GM12878 (cell line): ENCODE results near the gene ADAMTS17. TPM values are rescaled to one million over a fixed set of nuclear protein-coding genes. Genes with fewer than 3 reads are reported as not detected.

ENCODE experiments used
- ATAC-seq: fragments of 200-7000 bp; cut with Tn5 transposase; 3 replicates; pipeline ENCODE4 v1.9.1; 2020; ENCODE audit warnings: mild to moderate bottlenecking, moderate library complexity
- BruUV-seq: library from RNA; stranded (reverse); fragments of 400-500 nt; replicated peaks from 2 replicates; lab custom pipeline; 2021; lab: Mats Ljungman, UMichigan
- CTCF ChIA-PET: fragments of 300-600 bp; sonication (Branson Sonifier 250); formaldehyde crosslinking; extraction: SDS; loops from one replicate; lab custom pipeline; 2021; ENCODE audit warnings: inconsistent platforms; lab: Yijun Ruan, JAX
- POLR2A ChIA-PET: fragments of 350-600 bp; formaldehyde crosslinking; extraction: SDS; loops from one replicate; lab custom pipeline; 2021; ENCODE audit warnings: inconsistent platforms; lab: Charles Lee
- RAD21 ChIA-PET: fragments of 300-600 bp; sonication (Branson Sonifier 250); formaldehyde crosslinking; loops from one replicate; lab custom pipeline; 2023; ENCODE audit warnings: antibody characterized with exemption; ENCODE audit not compliant: unreplicated experiment; lab: Charles Lee
- SMC1A ChIA-PET: fragments of 300-600 bp; sonication (Branson Sonifier 250); formaldehyde crosslinking; loops from one replicate; lab custom pipeline; 2023; ENCODE audit not compliant: unreplicated experiment, uncharacterized antibody; lab: Charles Lee
- DNase-seq: peaks from one replicate; pipeline ENCODE4 v3.0.0-alpha.2; 2011; ENCODE audit warnings: low read depth, low spot score
- FAIRE-seq: peaks from 3 replicates; lab custom pipeline; 2011; peaks lifted over from hg19 to GRCh38; lab: Jason Lieb, UNC
- H2AFZ ChIP-seq: 2 replicates; pipeline ENCODE4 v1.6.0; 2011; ENCODE audit warnings: low read depth, low read length, control low read depth; ENCODE audit not compliant: control insufficient read depth
- H3K27ac ChIP-seq: 2 replicates; pipeline ENCODE4 v1.5.1; 2011; ENCODE audit warnings: control low read depth; ENCODE audit not compliant: control insufficient read depth, insufficient read depth
- H3K27me3 ChIP-seq, 2 experiments: replicated peaks in 1 of 2; 2 replicates each; pipeline versions ENCODE4 v1.6.0 to v1.6.1; 2011; ENCODE audit warnings: low read length in 1 of 2; ENCODE audit not compliant: control insufficient read depth in 2 of 2, insufficient read depth in 2 of 2
- H3K36me3 ChIP-seq, 2 experiments: 2 replicates each; pipeline ENCODE4 v1.5.1; 2011; ENCODE audit warnings: low read length in 1 of 2; ENCODE audit not compliant: control insufficient read depth in 2 of 2, insufficient read depth in 2 of 2
- H3K4me1 ChIP-seq: 2 replicates; pipeline ENCODE4 v1.6.1; 2011; ENCODE audit warnings: mild to moderate bottlenecking, low read length, moderate library complexity, mixed read lengths; ENCODE audit not compliant: control insufficient read depth, insufficient read depth
- H3K4me2 ChIP-seq: 2 replicates; pipeline ENCODE4 v1.6.0; 2011; ENCODE audit warnings: control low read depth; ENCODE audit not compliant: control insufficient read depth, insufficient read depth
- H3K4me3 ChIP-seq: fragments of 200-600 bp; sonication (generic); 2 replicates; pipeline ENCODE4 v1.5.1; 2016
- H3K79me2 ChIP-seq: 2 replicates; pipeline ENCODE4 v1.6.0; 2011; ENCODE audit warnings: low read length; ENCODE audit not compliant: control insufficient read depth, insufficient read depth
- H3K9ac ChIP-seq: 2 replicates; pipeline ENCODE4 v1.8.0; 2011; ENCODE audit warnings: low read length, control low read depth, mixed read lengths; ENCODE audit not compliant: control insufficient read depth, insufficient read depth
- H3K9me3 ChIP-seq: replicated peaks from 3 replicates; pipeline ENCODE4 v1.5.1; 2011; ENCODE audit warnings: mild to moderate bottlenecking, low read length; ENCODE audit not compliant: control insufficient read depth, insufficient read depth
- H4K20me1 ChIP-seq: 2 replicates; pipeline ENCODE4 v1.6.0; 2011; ENCODE audit not compliant: control insufficient read depth, insufficient read depth
- HDGF ChIP-seq: fragments of 450-650 bp; IDR thresholded peaks from 2 replicates; pipeline ENCODE4 v1.6.1; 2016; ENCODE audit warnings: antibody characterized with exemption
- KLF5 ChIP-seq: fragments of 450-650 bp; IDR thresholded peaks from 2 replicates; pipeline ENCODE4 v1.6.1; 2014; ENCODE audit warnings: mild to moderate bottlenecking; ENCODE audit not compliant: partially characterized antibody
- NBN ChIP-seq: fragments of 450-650 bp; IDR thresholded peaks from 2 replicates; pipeline ENCODE4 v1.6.1; 2016
- NFXL1 ChIP-seq: fragments of 450-650 bp; IDR thresholded peaks from 2 replicates; pipeline ENCODE4 v1.6.1; 2017; ENCODE audit warnings: antibody characterized with exemption, mild to moderate bottlenecking, borderline replicate concordance
- NFYA ChIP-seq: IDR thresholded peaks from 2 replicates; pipeline ENCODE4 v1.6.1; 2011; ENCODE audit warnings: low read depth, mild to moderate bottlenecking, low read length, improper control_type of control experiment, borderline replicate concordance
- NFYB ChIP-seq: IDR thresholded peaks from 2 replicates; pipeline ENCODE4 v1.6.1; 2011; ENCODE audit warnings: low read depth, mild to moderate bottlenecking, low read length, improper control_type of control experiment, moderate library complexity; ENCODE audit not compliant: insufficient read depth
- NR2C1 ChIP-seq: fragments of 450-650 bp; IDR thresholded peaks from 2 replicates; pipeline ENCODE4 v1.6.1; 2017; ENCODE audit warnings: antibody characterized with exemption, mild to moderate bottlenecking, moderate library complexity
- NR2F1 ChIP-seq: fragments of 450-650 bp; conservative IDR thresholded peaks from 2 replicates; pipeline ENCODE4 v1.6.1; 2017; ENCODE audit warnings: mild to moderate bottlenecking
- PAX5 ChIP-seq: IDR thresholded peaks from 2 replicates; pipeline ENCODE4 v1.6.1; 2011; ENCODE audit warnings: low read depth, low read length, borderline replicate concordance
- SP1 ChIP-seq: IDR thresholded peaks from one replicate; pipeline ENCODE4 v1.6.1; 2011; ENCODE audit warnings: low read depth, low read length
- SUPT20H ChIP-seq: IDR thresholded peaks from 2 replicates; pipeline ENCODE4 v1.6.1; 2011; ENCODE audit warnings: low read depth, mild to moderate bottlenecking, low read length, moderate library complexity, borderline replicate concordance; ENCODE audit not compliant: control insufficient read depth
- SUZ12 ChIP-seq: fragments of 200-600 bp; sonication (generic); IDR thresholded peaks from one replicate; pipeline ENCODE4 v1.6.1; 2018; ENCODE audit warnings: antibody characterized with exemption, mild to moderate bottlenecking; ENCODE audit not compliant: unreplicated experiment
- TARDBP ChIP-seq: IDR thresholded peaks from 2 replicates; pipeline ENCODE4 v1.6.1; 2016; ENCODE audit warnings: borderline replicate concordance
- TCF7 ChIP-seq: IDR thresholded peaks from 2 replicates; pipeline ENCODE4 v1.6.1; 2014; ENCODE audit warnings: antibody characterized with exemption, borderline replicate concordance
- USF1 ChIP-seq: IDR thresholded peaks from 2 replicates; pipeline ENCODE4 v1.6.1; 2011; ENCODE audit warnings: borderline replicate concordance, low read depth, mild to moderate bottlenecking, moderate library complexity, mixed read lengths, low read length; ENCODE audit not compliant: insufficient read depth; ENCODE audit errors: extremely low read length
- YBX1 ChIP-seq: fragments of 450-650 bp; IDR thresholded peaks from 2 replicates; pipeline ENCODE4 v1.6.1; 2016; ENCODE audit warnings: antibody characterized with exemption
- WGBS: methylation state at CpG from one replicate; pipeline ENCODE4 v1.1.6; 2016; ENCODE audit warnings: low lambda C conversion rate; ENCODE audit not compliant: insufficient replicate concordance, insufficient coverage; ENCODE audit errors: missing lambda C conversion rate; 5-methylcytosine and 5-hydroxymethylcytosine counted together
- in situ Hi-C: fragments of 300-500 bp; cut with MboI; formaldehyde crosslinking; loops from 9 replicates; pipeline ENCODE4 v1.14.3; 2018; ENCODE audit warnings: mixed read lengths
- intact Hi-C: fragments of 100-400 bp; cut with micrococcal nuclease; formaldehyde crosslinking; loops from one replicate; pipeline ENCODE4 v1.14.2; 2022; ENCODE audit not compliant: unreplicated experiment
- polyA plus RNA-seq, 11 experiments: library from polyadenylated mRNA; depleted of rRNA in 4 of 11; unstranded in 6 of 11; stranded (reverse) in 5 of 11; fragments of >200 nt; fragmentation: Nextera tagmentation in 4 of 11; fragmentation: Illumina TruSeq in 1 of 11; extraction: Ambion mirVana in 4 of 11; extraction: Trizol in 1 of 11; gene quantifications; 1 replicate in 1 of 11; 2 replicates in 10 of 11; pipeline versions ENCODE4 v1.2.1 to v1.2.3, GENCODE V29; 2011 to 2016; ENCODE audit warnings: inconsistent platforms in 2 of 11, missing spikeins in 2 of 11, low read depth in 1 of 11
- total RNA-seq, 4 experiments: library from RNA; depleted of rRNA in 3 of 4; stranded (reverse); fragments of >200 nt in 3 of 4; fragmentation: Illumina TruSeq in 1 of 4; extraction: Trizol in 1 of 4; gene quantifications; 2 replicates each; pipeline versions ENCODE4 v1.2.1 to v1.2.3, GENCODE V29; 2013 to 2021
- TF ChIP-seq, protein P1 (sequence below): IDR thresholded peaks from 2 replicates; pipeline ENCODE4 v1.6.1; 2011; ENCODE audit warnings: borderline replicate concordance, low read depth, mild to moderate bottlenecking, moderate library complexity, low read length; ENCODE audit not compliant: insufficient read depth, poor library complexity, severe bottlenecking

ADAMTS17 gene
- total and polyA plus RNA-seq, 10 of the 15 experiments (the other 5 are each of a cell fraction or from before 2014, with no cell fraction given): 0.04 to 0.50 (median 0.10) TPM; not detected in 4

GRCh38 chr15:100308213-100308600 is 33.6 kb downstream of the ADAMTS17 start (continued):
- TF ChIP-seq NFYB (no peak), HDGF (no peak), NBN (no peak), PAX5 (no peak)

DNA sequence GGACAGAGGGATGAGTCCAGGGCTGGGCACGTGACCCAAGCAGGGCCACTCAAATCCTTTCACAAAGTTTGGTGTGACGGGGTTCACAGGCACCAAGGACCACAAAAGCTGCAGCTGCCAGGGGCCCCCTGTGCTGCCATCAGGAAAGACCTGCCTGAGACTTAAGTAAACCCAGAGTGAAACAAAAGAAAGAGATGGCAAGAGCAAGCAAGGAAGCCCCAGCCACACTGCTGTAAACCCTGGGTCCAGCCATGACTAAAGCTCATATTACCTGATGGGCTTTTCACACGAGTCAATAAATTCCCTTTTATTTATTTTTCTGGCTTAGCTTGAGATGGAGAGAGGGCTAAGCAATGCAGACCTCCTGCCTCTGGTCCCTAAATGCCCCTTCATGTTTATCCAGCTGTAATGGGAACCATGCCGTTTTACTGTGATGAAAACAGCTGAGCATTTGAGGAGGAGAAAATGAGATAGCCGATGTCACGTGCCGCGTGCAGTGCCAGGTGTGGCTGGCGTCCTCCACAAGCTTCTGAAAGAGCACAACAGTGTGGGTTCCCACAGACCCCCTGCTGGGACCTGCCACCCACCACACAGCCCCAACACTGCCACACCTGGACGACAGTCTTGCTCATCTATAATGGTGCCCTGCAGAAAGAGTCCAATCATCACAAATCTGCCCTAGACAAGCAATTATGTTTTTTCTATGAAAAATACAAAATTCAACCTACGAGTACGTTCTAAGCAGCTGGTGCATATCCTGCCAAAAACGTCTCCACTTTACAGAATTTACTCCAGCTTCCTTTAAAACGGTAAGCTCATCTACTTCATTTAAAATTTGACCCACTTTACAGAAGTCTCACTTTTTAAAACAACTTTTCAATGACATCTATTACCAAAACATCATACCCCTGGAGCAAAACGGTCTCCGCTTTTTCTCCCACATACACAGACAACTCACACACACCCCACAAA is 34.2 kb downstream of the ADAMTS17 start:
- in situ Hi-C loops: no loop called here

More for the DNA sequence above, 34.2 kb downstream of the ADAMTS17 start:
- Histone ChIP-seq H3K79me2 (no peaks in the 10 kb centered on the region), H2AFZ (no peak overlapping the region), H3K4me2 (no peak overlapping the region), H3K27ac (no peak overlapping the region), H3K36me3 (no peaks in the 10 kb centered on the region), H4K20me1 (no peaks in the 10 kb centered on the region), H3K4me3 (no peak overlapping the region), H3K4me1 (no peaks in the 10 kb centered on the region), H3K9me3 (no peaks in the 10 kb centered on the region; the same call in 2 of the 3 replicates), H3K27me3 (no peaks in the 10 kb centered on the region), H3K9ac (no peak overlapping the region)
- no peak for FAIRE-seq
- WGBS: 20% methylated on average over 16 of the region's 16 CpGs
- intact Hi-C loops: no loop called here
- no TSS peak for BruUV-seq
- ChIA-PET POLR2A (no interaction called here), CTCF (interaction anchor here (0.7 to 0.8 kb wide), 2 partner anchors 19 to 33 kb away, joined by 3 read pairs; no protein-coding TSS in a partner anchor), RAD21 (no interaction called here), SMC1A (no interaction called here)
- ATAC-seq: no peak
- DNase-seq: no peak
- TF ChIP-seq NR2C1 (no peak), YBX1 (no peak), TARDBP (no peak), NR2F1 (no peak), SUZ12 (no peak), SP1 (no peak), TCF7 (no peak), NFXL1 (no peak), NFYA (no peak), USF1 (no peak), SUPT20H (no peak), KLF5 (no peak)
- TF ChIP-seq, protein P1, sequence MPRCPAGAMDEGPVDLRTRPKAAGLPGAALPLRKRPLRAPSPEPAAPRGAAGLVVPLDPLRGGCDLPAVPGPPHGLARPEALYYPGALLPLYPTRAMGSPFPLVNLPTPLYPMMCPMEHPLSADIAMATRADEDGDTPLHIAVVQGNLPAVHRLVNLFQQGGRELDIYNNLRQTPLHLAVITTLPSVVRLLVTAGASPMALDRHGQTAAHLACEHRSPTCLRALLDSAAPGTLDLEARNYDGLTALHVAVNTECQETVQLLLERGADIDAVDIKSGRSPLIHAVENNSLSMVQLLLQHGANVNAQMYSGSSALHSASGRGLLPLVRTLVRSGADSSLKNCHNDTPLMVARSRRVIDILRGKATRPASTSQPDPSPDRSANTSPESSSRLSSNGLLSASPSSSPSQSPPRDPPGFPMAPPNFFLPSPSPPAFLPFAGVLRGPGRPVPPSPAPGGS: no peak
